A549 (cell line): ENCODE data around the gene OOSP2. TPM values are rescaled to one million over a fixed set of nuclear protein-coding genes. Genes with fewer than 3 reads are reported as not detected.
"Not testable (repeated sequence)": the region's sequence is repeated elsewhere in the genome, so short reads cannot be mapped to it uniquely, and the experiment has no call there.

Source experiments
- ATAC-seq, 2 experiments: fragments of 200-7000 bp in 1 of 2; fragments of >200 bp in 1 of 2; cut with Nextera tagmentation in 1 of 2; cut with Tn5 transposase in 1 of 2; 3 replicates each; pipeline versions ENCODE4 v1.8.0 to v1.9.1; 2018 to 2020; ENCODE audit warnings: mild to moderate bottlenecking in 1 of 2, moderate library complexity in 1 of 2
- CTCF ChIA-PET: fragments of 300-600 bp; sonication (Branson Sonifier 250); formaldehyde crosslinking; extraction: SDS; loops from one replicate; lab custom pipeline; 2021; ENCODE audit warnings: antibody characterized with exemption, inconsistent platforms; lab: Yijun Ruan, JAX
- POLR2A ChIA-PET: fragments of 350-600 bp; formaldehyde crosslinking; extraction: SDS; loops from one replicate; lab custom pipeline; 2021; ENCODE audit warnings: antibody characterized with exemption, inconsistent platforms; lab: Yijun Ruan, JAX
- DNase-seq, 2 experiments: peaks; one replicate each; pipeline versions ENCODE4 v3.0.0 to v3.0.0-alpha.2; 2011 to 2016; ENCODE audit warnings: low read depth in 1 of 2, low spot score in 1 of 2
- FAIRE-seq: peaks from 2 replicates; lab custom pipeline; 2011; peaks lifted over from hg19 to GRCh38; lab: Jason Lieb, UNC
- H3K27ac ChIP-seq, 2 experiments: fragments of >200 bp; sonication (Bioruptor Twin); formaldehyde crosslinking; 3 replicates each; pipeline ENCODE4 v1.5.1; 2016 to 2017
- H3K4me1 ChIP-seq: fragments of >200 bp; sonication (Bioruptor Twin); formaldehyde crosslinking; 3 replicates; pipeline ENCODE4 v1.6.1; 2016
- H3K4me2 ChIP-seq: fragments of >200 bp; sonication (Bioruptor Twin); formaldehyde crosslinking; 3 replicates; pipeline ENCODE4 v1.6.1; 2016
- H3K4me3 ChIP-seq: fragments of >200 bp; sonication (Bioruptor Twin); formaldehyde crosslinking; 3 replicates; pipeline ENCODE4 v1.5.1; 2016
- H3K9me3 ChIP-seq: fragments of >200 bp; sonication (Bioruptor Twin); formaldehyde crosslinking; 3 replicates; pipeline ENCODE4 v1.6.1; 2016
- BCL3 ChIP-seq: fragments of >200 bp; sonication (Bioruptor Twin); formaldehyde crosslinking; IDR thresholded peaks from 3 replicates; pipeline ENCODE4 v1.6.1; 2016
- CBX2 ChIP-seq: fragments of 200-600 bp; sonication (generic); IDR thresholded peaks from 2 replicates; pipeline ENCODE4 v1.6.1; 2016; ENCODE audit warnings: low read depth, mild to moderate bottlenecking, borderline replicate concordance
- E2F6 ChIP-seq: IDR thresholded peaks from 2 replicates; pipeline ENCODE4 v1.6.1; 2012; ENCODE audit warnings: low read depth, borderline replicate concordance
- EHF ChIP-seq: fragments of 250-450 bp; sonication (Bioruptor Pico); IDR thresholded peaks from 2 replicates; pipeline ENCODE4 v1.5.0; 2020; ENCODE audit warnings: mild to moderate bottlenecking
- ESRRA ChIP-seq: fragments of 150-350 bp; IDR thresholded peaks from 2 replicates; pipeline ENCODE4 v1.6.1; 2014; ENCODE audit warnings: mild to moderate bottlenecking, low read length, borderline replicate concordance
- FOSB ChIP-seq: fragments of 250-450 bp; sonication (Bioruptor Pico); IDR thresholded peaks from 2 replicates; pipeline ENCODE4 v1.5.0; 2020; ENCODE audit warnings: mild to moderate bottlenecking, moderate library complexity
- FOSL2 ChIP-seq, 2 experiments: fragments of 450-650 bp in 1 of 2; fragments of >200 bp in 1 of 2; sonication (Bioruptor Twin) in 1 of 2; formaldehyde crosslinking; IDR thresholded peaks; 2 replicates each; pipeline versions ENCODE4 v1.5.0 to v1.6.1; 2016 to 2020; ENCODE audit warnings: mild to moderate bottlenecking in 1 of 2, moderate library complexity in 1 of 2
- GATA3 ChIP-seq: IDR thresholded peaks from 2 replicates; pipeline ENCODE4 v1.6.1; 2012; ENCODE audit warnings: borderline replicate concordance
- HES2 ChIP-seq: fragments of >200 bp; sonication (Bioruptor Twin); formaldehyde crosslinking; IDR thresholded peaks from 2 replicates; pipeline ENCODE4 v1.6.1; 2016
- HEYL ChIP-seq: fragments of 250-450 bp; sonication (Bioruptor Pico); IDR thresholded peaks from 2 replicates; pipeline ENCODE4 v1.8.0; 2021; ENCODE audit warnings: mild to moderate bottlenecking, moderate library complexity
- HMGXB4 ChIP-seq: fragments of 250-450 bp; sonication (Bioruptor Pico); IDR thresholded peaks from 2 replicates; pipeline ENCODE4 v1.5.0; 2021; ENCODE audit warnings: mild to moderate bottlenecking, moderate library complexity, borderline replicate concordance
- HOXB13 ChIP-seq: fragments of 250-450 bp; sonication (Bioruptor Pico); IDR thresholded peaks from 2 replicates; pipeline ENCODE4 v1.5.0; 2020; ENCODE audit warnings: low read depth, mild to moderate bottlenecking, moderate library complexity
- JUNB ChIP-seq: fragments of >200 bp; sonication (Bioruptor Twin); formaldehyde crosslinking; IDR thresholded peaks from 2 replicates; pipeline ENCODE4 v1.6.1; 2016
- MAFK ChIP-seq: fragments of 450-650 bp; IDR thresholded peaks from 2 replicates; pipeline ENCODE4 v1.6.1; 2014; ENCODE audit not compliant: partially characterized antibody
- MAX ChIP-seq: IDR thresholded peaks from 2 replicates; pipeline ENCODE4 v1.6.1; 2012
- NFE2L2 ChIP-seq: fragments of 150-350 bp; conservative IDR thresholded peaks from 2 replicates; pipeline ENCODE4 v1.6.1; 2014; ENCODE audit warnings: low read length
- PBX3 ChIP-seq: IDR thresholded peaks from 2 replicates; pipeline ENCODE4 v1.6.1; 2012
- POLR2AphosphoS2 ChIP-seq: conservative IDR thresholded peaks from 2 replicates; pipeline ENCODE4 v1.6.1; 2012; ENCODE audit warnings: low read length, improper control_type of control experiment, inconsistent platforms
- RFX5 ChIP-seq: fragments of 450-650 bp; IDR thresholded peaks from 2 replicates; pipeline ENCODE4 v1.7.1; 2014; ENCODE audit warnings: antibody characterized with exemption, mild to moderate bottlenecking, moderate library complexity
- SMC3 ChIP-seq: fragments of >200 bp; sonication (Bioruptor Twin); formaldehyde crosslinking; IDR thresholded peaks from 3 replicates; pipeline ENCODE4 v1.6.1; 2018; ENCODE audit warnings: inconsistent platforms
- SREBF2 ChIP-seq: fragments of 450-650 bp; IDR thresholded peaks from 2 replicates; pipeline ENCODE4 v1.6.1; 2014; ENCODE audit warnings: mild to moderate bottlenecking, moderate library complexity
- TFCP2L1 ChIP-seq: fragments of 250-450 bp; sonication (Bioruptor Pico); IDR thresholded peaks from 2 replicates; pipeline ENCODE4 v1.5.0; 2021; ENCODE audit warnings: mild to moderate bottlenecking
- ZC3H11A ChIP-seq: fragments of 450-650 bp; IDR thresholded peaks from 2 replicates; pipeline ENCODE4 v1.6.1; 2014; ENCODE audit warnings: antibody characterized with exemption, mild to moderate bottlenecking
- ZNF302 ChIP-seq: fragments of 250-450 bp; sonication (Bioruptor Pico); IDR thresholded peaks from 2 replicates; pipeline ENCODE4 v1.9.0; 2021; ENCODE audit warnings: inconsistent platforms, mild to moderate bottlenecking, moderate library complexity
- ZSCAN20 ChIP-seq: fragments of 250-450 bp; sonication (Bioruptor Pico); IDR thresholded peaks from 2 replicates; pipeline ENCODE4 v1.8.0; 2022; ENCODE audit warnings: mild to moderate bottlenecking, moderate library complexity
- WGBS: methylation state at CpG from one replicate; pipeline ENCODE4 v1.1.6; 2017; ENCODE audit errors: missing lambda C conversion rate; 5-methylcytosine and 5-hydroxymethylcytosine counted together
- polyA plus RNA-seq, 4 experiments: library from polyadenylated mRNA; depleted of rRNA in 3 of 4; stranded (reverse); fragments of >200 nt; fragmentation: RNase III in 1 of 4; extraction: RNeasy Plus Mini Kit Qiagen cat#74134 plus additional on column Dnase treatment in 1 of 4; gene quantifications; 2 replicates in 3 of 4; 3 replicates in 1 of 4; pipeline ENCODE4 v1.2.3, GENCODE V29; 2011 to 2017

OOSP2 gene
- polyA plus RNA-seq, 2 of the 4 experiments (the other 2 are of a cell fraction), result not detected

- H3K9me3 ChIP-seq, result no peaks in the 10 kb centered on the region
- TF ChIP-seq ZNF302, result no peak
- TF ChIP-seq PBX3, result no peak
- no peak for TF ChIP-seq HEYL (CRISPR knock-in tag)
- TF ChIP-seq ZC3H11A, result no peak
- TF ChIP-seq JUNB, result no peak
- no peak for TF ChIP-seq TFCP2L1 (CRISPR knock-in tag)
- no peak for TF ChIP-seq FOSL2 (IDR thresholded peaks at IDR 0.05)
- TF ChIP-seq FOSL2 (CRISPR knock-in tag; IDR thresholded peaks at IDR 0.05), result no peak
- no peak for TF ChIP-seq ESRRA
- TF ChIP-seq CBX2, result no peak
- H3K4me2 ChIP-seq, result no peak overlapping the region
- DNase-seq (no peak), FAIRE-seq (no peak), ATAC-seq (no peak)
- no peaks in the 10 kb centered on the region for H3K4me1 ChIP-seq
- H3K4me3 ChIP-seq, result no peak overlapping the region
- WGBS, result 0% methylated on average over 1 of the region's 1 CpG
- ChIA-PET CTCF (no interaction called here), POLR2A (no interaction called here)
- no peak overlapping the region for H3K27ac ChIP-seq
These were observed 23.9 kb downstream of the OOSP2 start for GRCh38 chr11:60064111-60064510.

GRCh38 chr11:60065801-60066200 is 25.6 kb downstream of the OOSP2 start:
- Histone ChIP-seq H3K27ac (no peak overlapping the region), H3K4me2 (no peak overlapping the region), H3K4me1 (no peaks in the 10 kb centered on the region), H3K4me3 (no peak overlapping the region), H3K9me3 (no peaks in the 10 kb centered on the region)
- CTCF ChIA-PET, result interaction anchor here (1.1 kb wide), 1 partner anchor 12 kb away, joined by 3 read pairs; no protein-coding TSS in a partner anchor
- WGBS, result 14% methylated on average over 1 of the region's 1 CpG
- FAIRE-seq, result no peak
- no peak for DNase-seq
- no peak for ATAC-seq
- TF ChIP-seq NFE2L2 (no peak), MAX (no peak), HMGXB4 (CRISPR knock-in tag) (no peak), E2F6 (no peak), EHF (no peak), BCL3 (no peak), FOSB (CRISPR knock-in tag) (no peak), SREBF2 (no peak), SMC3 (no peak)
- POLR2A ChIA-PET, result no interaction called here

- Histone ChIP-seq H3K4me1 (no peaks in the 10 kb centered on the region), H3K27ac (no peak overlapping the region), H3K9me3 (no peaks in the 10 kb centered on the region), H3K4me2 (no peak overlapping the region), H3K4me3 (no peak overlapping the region)
- no peak for DNase-seq
- TF ChIP-seq MAX, result no peak
- TF ChIP-seq ESRRA, result no peak
- TF ChIP-seq POLR2AphosphoS2, result no peak
- no peak for TF ChIP-seq TFCP2L1 (CRISPR knock-in tag)
- TF ChIP-seq RFX5, result no peak
- no peak for TF ChIP-seq GATA3
- TF ChIP-seq ZSCAN20 (CRISPR knock-in tag), result no peak
- no peak for TF ChIP-seq MAFK
- TF ChIP-seq HES2, result no peak
- TF ChIP-seq EHF, result no peak
- TF ChIP-seq HOXB13 (CRISPR knock-in tag), result no peak
- POLR2A ChIA-PET, result no interaction called here
- CTCF ChIA-PET, result interaction anchor here (1.5 kb wide), 1 partner anchor 195 kb away, joined by 3 read pairs; no protein-coding TSS in a partner anchor
- 5% methylated on average over 2 of the region's 2 CpGs for WGBS
- no peak for FAIRE-seq
- no peak for ATAC-seq
These were observed 29.2 kb downstream of the OOSP2 start for GRCh38 chr11:60069450-60069849.

- CTCF ChIA-PET, H3K4me3 ChIP-seq, FAIRE-seq, H3K27ac ChIP-seq, POLR2A ChIA-PET, DNase-seq, H3K9me3 ChIP-seq, H3K4me1 ChIP-seq, H3K4me2 ChIP-seq, ATAC-seq: not testable (repeated sequence)
- WGBS, result 28% methylated on average over 6 of the region's 6 CpGs
These were observed 31.4 kb downstream of the OOSP2 start for GRCh38 chr11:60071644-60072043.
